Uterus (tissue), 2 donors: Measurements from ENCODE around the gene TGM2.

Experiments used
- POLR2A ChIP-seq, 2 donors: fragments of 450-650 bp; IDR thresholded peaks; one replicate each; pipeline ENCODE4 v1.6.1; 2016; ENCODE audit warnings: antibody characterized with exemption in 2 of 2, mild to moderate bottlenecking in 1 of 2, moderate library complexity in 1 of 2
- TF ChIP-seq, protein P1 (sequence below), 4 experiments: fragments of 200-600 bp in 2 of 4; fragments of 450-650 bp in 2 of 4; sonication (generic) in 2 of 4; IDR thresholded peaks; one replicate each; pipeline ENCODE4 v1.5.1; 2016 to 2019; ENCODE audit warnings: antibody characterized with exemption in 4 of 4, mild to moderate bottlenecking in 2 of 4, moderate library complexity in 1 of 4

DNA sequence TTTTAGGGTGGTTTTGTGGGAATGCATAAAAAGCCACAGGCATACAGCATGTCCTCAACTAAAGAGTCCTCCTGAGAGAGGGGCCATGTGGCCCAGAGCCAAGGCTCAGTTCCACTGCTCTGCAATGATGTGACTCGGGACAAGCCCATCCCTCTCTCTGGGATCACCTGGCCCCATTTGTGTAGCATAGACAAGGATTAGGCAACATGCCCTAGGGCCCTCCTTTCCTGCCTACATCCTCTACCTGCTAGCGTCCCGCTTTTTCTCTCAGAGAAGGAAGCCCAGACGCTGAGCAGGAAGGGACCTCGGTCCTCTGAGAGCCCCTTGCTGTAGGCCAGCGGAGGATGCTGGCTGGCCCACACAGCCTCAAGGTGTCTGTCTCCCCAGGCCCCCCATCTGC lies 8.8 kb downstream of the TGM2 start:
- TF ChIP-seq, protein P1, sequence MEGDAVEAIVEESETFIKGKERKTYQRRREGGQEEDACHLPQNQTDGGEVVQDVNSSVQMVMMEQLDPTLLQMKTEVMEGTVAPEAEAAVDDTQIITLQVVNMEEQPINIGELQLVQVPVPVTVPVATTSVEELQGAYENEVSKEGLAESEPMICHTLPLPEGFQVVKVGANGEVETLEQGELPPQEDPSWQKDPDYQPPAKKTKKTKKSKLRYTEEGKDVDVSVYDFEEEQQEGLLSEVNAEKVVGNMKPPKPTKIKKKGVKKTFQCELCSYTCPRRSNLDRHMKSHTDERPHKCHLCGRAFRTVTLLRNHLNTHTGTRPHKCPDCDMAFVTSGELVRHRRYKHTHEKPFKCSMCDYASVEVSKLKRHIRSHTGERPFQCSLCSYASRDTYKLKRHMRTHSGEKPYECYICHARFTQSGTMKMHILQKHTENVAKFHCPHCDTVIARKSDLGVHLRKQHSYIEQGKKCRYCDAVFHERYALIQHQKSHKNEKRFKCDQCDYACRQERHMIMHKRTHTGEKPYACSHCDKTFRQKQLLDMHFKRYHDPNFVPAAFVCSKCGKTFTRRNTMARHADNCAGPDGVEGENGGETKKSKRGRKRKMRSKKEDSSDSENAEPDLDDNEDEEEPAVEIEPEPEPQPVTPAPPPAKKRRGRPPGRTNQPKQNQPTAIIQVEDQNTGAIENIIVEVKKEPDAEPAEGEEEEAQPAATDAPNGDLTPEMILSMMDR (IDR thresholded peaks at IDR 0.05) = no peak
- no peak for TF ChIP-seq POLR2A (IDR thresholded peaks at IDR 0.05)
